ENCODE results near the gene SNRNP40. TPM values are rescaled to one million over a fixed set of nuclear protein-coding genes. Genes with fewer than 3 reads are reported as not detected.

SNRNP40 gene
- total RNA-seq (2022; extraction: Qiagen RNA extraction; ENCODE audit: low read depth), result 47.6 to 51.9 TPM (median 50.1 TPM) in 5 replicates

DNA sequence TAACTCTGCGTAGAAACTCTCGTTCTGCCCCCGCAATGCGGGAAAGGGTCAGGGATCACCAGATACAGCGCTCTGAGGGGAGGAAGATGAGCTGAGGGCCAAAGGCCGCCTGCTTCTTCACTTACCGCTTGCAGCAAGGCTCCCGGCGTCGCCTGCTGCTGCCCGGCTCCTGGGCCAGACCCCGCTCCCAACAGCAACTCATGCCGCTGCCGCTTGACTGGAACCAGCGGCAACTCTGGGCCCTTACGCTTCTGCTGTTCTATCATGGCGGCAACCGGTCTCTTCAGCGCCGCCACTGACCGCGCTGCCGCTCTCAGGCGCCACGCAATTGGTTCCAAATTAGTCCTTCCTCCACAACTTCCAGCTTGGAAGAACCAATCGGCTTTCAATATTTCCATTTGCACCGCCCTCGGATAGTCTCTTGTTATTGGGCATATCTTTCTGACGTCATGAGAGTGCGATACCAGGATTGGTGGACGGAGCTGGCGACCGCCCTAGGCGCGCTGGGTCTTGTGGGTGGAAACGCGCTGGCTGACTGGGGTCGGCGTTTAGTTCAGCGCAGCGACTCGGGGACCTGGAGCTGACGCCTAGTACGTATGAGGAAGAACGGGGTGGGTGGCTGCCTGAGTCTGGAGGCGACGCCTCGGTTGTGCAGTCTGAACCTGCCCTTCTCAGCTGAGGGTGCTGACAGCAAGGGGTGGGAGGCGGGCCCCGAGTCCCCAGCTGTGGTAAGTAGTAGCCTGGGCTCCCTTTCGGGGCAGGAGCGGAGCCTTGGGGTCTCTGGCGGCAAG lies at the start of gene SNRNP40, which contains the start of gene ZCCHC17:
TSS of gene SNRNP40 (minus strand) at position 303 of the 791 bp plus-strand sequence. CDS start at position 266, 37 bp downstream.
TSS of gene ZCCHC17 (plus strand) at position 547 of the 791 bp plus-strand sequence. CDS start 13,067 bp downstream, outside the sequence.

DNA sequence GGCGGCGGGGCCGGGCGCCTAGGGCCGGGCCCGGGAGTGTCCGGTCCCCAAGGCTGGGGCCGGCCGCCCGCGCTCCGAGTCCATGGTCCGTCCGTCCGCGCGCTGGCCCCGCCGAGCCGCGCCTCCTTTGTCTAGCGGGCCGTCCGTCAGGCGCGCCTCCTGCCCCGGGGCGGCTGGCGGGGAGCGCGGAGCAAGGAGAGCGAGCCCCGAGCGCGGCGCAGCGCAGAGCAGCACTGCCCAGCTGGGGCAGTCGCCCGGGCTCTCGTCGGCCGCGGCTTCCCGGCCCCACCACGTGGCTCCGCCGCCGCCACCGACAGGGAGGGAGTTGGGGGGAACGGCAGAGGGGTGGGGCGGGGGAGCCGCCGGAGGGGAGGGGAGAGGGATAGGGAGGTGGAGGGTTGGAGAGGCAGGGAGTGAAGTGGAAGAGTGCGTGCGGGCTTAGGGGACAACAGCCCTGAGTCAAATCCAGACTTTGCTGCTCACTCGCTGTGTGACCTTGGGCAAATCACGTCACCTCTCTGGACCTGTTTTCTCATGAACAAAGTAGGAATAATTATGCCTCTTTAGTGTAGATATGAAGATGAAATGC lies 56.8 kb downstream of the SNRNP40 start, which contains the start of gene NKAIN1:
TSS of gene NKAIN1 (minus strand) at position 235 of the 589 bp plus-strand sequence. CDS start 340 bp downstream, outside the sequence.

Other genes with a start within 250 kb of the SNRNP40 start
- 27.5 to 39.2 TPM (median 38.2 TPM) in 5 replicates for gene PUM1, start 231.1 kb downstream of the SNRNP40 start, total RNA-seq (2022; extraction: Qiagen RNA extraction; ENCODE audit: low read depth)
- 0.82 to 1.5 TPM (median 1.3 TPM) in 5 replicates for gene NKAIN1, start 56.9 kb downstream of the SNRNP40 start, total RNA-seq (2022; extraction: Qiagen RNA extraction; ENCODE audit: low read depth)
- gene ZCCHC17, start 244 bp upstream of the SNRNP40 start, total RNA-seq (2022; extraction: Qiagen RNA extraction; ENCODE audit: low read depth), result 23.5 to 26.6 TPM (median 24.0 TPM) in 5 replicates
- gene FABP3, start 76.3 kb upstream of the SNRNP40 start, total RNA-seq (2022; extraction: Qiagen RNA extraction; ENCODE audit: low read depth), result not detected in 5 replicates
- gene SERINC2, start 116.4 kb upstream of the SNRNP40 start, total RNA-seq (2022; extraction: Qiagen RNA extraction; ENCODE audit: low read depth), result 19.5 to 30.6 TPM (median 23.9 TPM) in 5 replicates

Data from A549 treated with DMSO at 1 μM for 4 hours (cell line).